Endothelial cell of umbilical vein (primary cell): ENCODE measurements around the gene GSTCD.

ENCODE experiments used
- EZH2 ChIP-seq: IDR thresholded peaks from 2 replicates; pipeline ENCODE4 v1.6.1; 2012; ENCODE audit warnings: borderline replicate concordance, low read depth, mild to moderate bottlenecking, moderate library complexity, low read length, inconsistent platforms; ENCODE audit not compliant: severe bottlenecking
- MYC ChIP-seq: IDR thresholded peaks from one replicate; pipeline ENCODE4 v1.6.1; 2011; ENCODE audit warnings: mild to moderate bottlenecking, low read depth, low read length
- POLR2A ChIP-seq: IDR thresholded peaks from 2 replicates; pipeline ENCODE4 v1.6.1; 2012; ENCODE audit warnings: low read depth, mild to moderate bottlenecking, control low read depth, low read length
- POLR2AphosphoS5 ChIP-seq: IDR thresholded peaks from 2 replicates; pipeline ENCODE4 v1.6.1; 2012; ENCODE audit warnings: low read depth, mild to moderate bottlenecking, control low read depth, low read length, moderate library complexity; ENCODE audit not compliant: insufficient read depth
- TF ChIP-seq, protein P1 (sequence below), 2 donors: IDR thresholded peaks; 1 replicate in 1 of 2; 2 replicates in 1 of 2; pipeline ENCODE4 v1.5.1; 2011; ENCODE audit warnings: low read length in 2 of 2, mild to moderate bottlenecking in 2 of 2, moderate library complexity in 2 of 2, control low read depth in 1 of 2, inconsistent platforms in 1 of 2, low read depth in 1 of 2; ENCODE audit not compliant: insufficient read depth in 1 of 2; ENCODE audit errors: extremely low read depth in 1 of 2

DNA sequence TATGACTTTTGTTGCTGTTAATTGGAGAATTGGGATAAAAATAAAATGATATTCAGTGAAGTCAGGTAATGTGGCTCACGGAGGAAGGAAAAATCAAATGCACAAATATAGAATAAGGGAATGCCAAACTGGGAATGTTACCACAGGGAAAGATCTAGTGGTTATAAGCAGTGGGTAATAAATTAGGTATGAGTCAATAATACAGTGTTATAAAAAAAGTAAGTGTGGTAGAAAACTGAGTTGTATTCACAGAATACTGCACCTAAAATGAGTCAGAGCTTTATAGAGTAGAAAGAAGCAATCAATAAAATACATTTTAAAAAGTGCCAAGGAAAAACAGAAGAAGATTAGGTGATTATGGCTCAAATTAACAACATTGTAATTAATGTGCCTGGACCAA is 34.6 kb upstream of the GSTCD start:
- TF ChIP-seq POLR2A = no peak
- no peak for TF ChIP-seq MYC
- TF ChIP-seq, protein P1, sequence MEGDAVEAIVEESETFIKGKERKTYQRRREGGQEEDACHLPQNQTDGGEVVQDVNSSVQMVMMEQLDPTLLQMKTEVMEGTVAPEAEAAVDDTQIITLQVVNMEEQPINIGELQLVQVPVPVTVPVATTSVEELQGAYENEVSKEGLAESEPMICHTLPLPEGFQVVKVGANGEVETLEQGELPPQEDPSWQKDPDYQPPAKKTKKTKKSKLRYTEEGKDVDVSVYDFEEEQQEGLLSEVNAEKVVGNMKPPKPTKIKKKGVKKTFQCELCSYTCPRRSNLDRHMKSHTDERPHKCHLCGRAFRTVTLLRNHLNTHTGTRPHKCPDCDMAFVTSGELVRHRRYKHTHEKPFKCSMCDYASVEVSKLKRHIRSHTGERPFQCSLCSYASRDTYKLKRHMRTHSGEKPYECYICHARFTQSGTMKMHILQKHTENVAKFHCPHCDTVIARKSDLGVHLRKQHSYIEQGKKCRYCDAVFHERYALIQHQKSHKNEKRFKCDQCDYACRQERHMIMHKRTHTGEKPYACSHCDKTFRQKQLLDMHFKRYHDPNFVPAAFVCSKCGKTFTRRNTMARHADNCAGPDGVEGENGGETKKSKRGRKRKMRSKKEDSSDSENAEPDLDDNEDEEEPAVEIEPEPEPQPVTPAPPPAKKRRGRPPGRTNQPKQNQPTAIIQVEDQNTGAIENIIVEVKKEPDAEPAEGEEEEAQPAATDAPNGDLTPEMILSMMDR (IDR thresholded peaks at IDR 0.05; ENCODE audit: extremely low read depth in 1 of 2, insufficient read depth in 1 of 2, low read depth in 1 of 2, low read length in 2 of 2) = no peak
- TF ChIP-seq POLR2AphosphoS5 = no peak
- TF ChIP-seq EZH2 = no peak
